PC-9 (cell line): ENCODE results near the gene FOXP1. TPM values are rescaled to one million over a fixed set of nuclear protein-coding genes. Genes with fewer than 3 reads are reported as not detected.

Experiments
- BruUV-seq: library from RNA; stranded (reverse); fragments of 400-500 nt; replicated peaks from 2 replicates; lab custom pipeline; 2021; lab: Mats Ljungman, UMichigan
- CTCF ChIA-PET: fragments of 300-600 bp; sonication (Branson Sonifier 250); formaldehyde crosslinking; loops from one replicate; lab custom pipeline; 2022; ENCODE audit warnings: antibody characterized with exemption; lab: Charles Lee
- POLR2A ChIA-PET: fragments of 300-600 bp; sonication (Branson Sonifier 250); formaldehyde crosslinking; loops from one replicate; lab custom pipeline; 2022; ENCODE audit warnings: antibody characterized with exemption; ENCODE audit not compliant: unreplicated experiment; lab: Charles Lee
- DNase-seq, 2 experiments: peaks; one replicate each; pipeline versions ENCODE4 v3.0.0 to v3.0.0-alpha.2; 2015 to 2022; ENCODE audit warnings: mixed read lengths in 1 of 2
- H2AFZ ChIP-seq: fragments of 200-600 bp; sonication (generic); 2 replicates; pipeline ENCODE4 v1.8.1; 2017; ENCODE audit warnings: antibody characterized with exemption
- H3F3A ChIP-seq: fragments of 200-600 bp; sonication (generic); 2 replicates; pipeline ENCODE4 v1.8.1; 2017; ENCODE audit warnings: antibody characterized with exemption, mild to moderate bottlenecking, low read depth; ENCODE audit not compliant: insufficient read depth
- H3K27ac ChIP-seq: fragments of 200-600 bp; sonication (generic); 2 replicates; pipeline ENCODE4 v1.6.1; 2016; ENCODE audit warnings: mixed run types
- H3K27me3 ChIP-seq: fragments of 200-600 bp; sonication (generic); 2 replicates; pipeline ENCODE4 v1.6.1; 2016; ENCODE audit warnings: low read depth, mixed run types; ENCODE audit not compliant: insufficient read depth
- H3K36me3 ChIP-seq: fragments of 200-600 bp; sonication (generic); 2 replicates; pipeline ENCODE4 v1.6.1; 2016; ENCODE audit warnings: low read depth, mixed run types
- H3K4me1 ChIP-seq: fragments of 200-600 bp; sonication (generic); replicated peaks from 2 replicates; pipeline ENCODE4 v1.6.1; 2016; ENCODE audit warnings: mixed run types; ENCODE audit not compliant: insufficient read depth
- H3K4me2 ChIP-seq: fragments of 200-600 bp; sonication (generic); 2 replicates; pipeline ENCODE4 v1.6.1; 2017; ENCODE audit warnings: mixed run types
- H3K4me3 ChIP-seq: fragments of 200-600 bp; sonication (generic); 2 replicates; pipeline ENCODE4 v1.6.1; 2016; ENCODE audit warnings: mixed run types
- H3K79me2 ChIP-seq: fragments of 200-600 bp; sonication (generic); 2 replicates; pipeline ENCODE4 v1.6.1; 2017; ENCODE audit warnings: low read depth, mixed run types
- H3K9me2 ChIP-seq: fragments of 200-600 bp; sonication (generic); 2 replicates; pipeline ENCODE4 v1.8.1; 2017; ENCODE audit warnings: mild to moderate bottlenecking; ENCODE audit not compliant: insufficient read depth
- H3K9me3 ChIP-seq: fragments of 200-600 bp; sonication (generic); 2 replicates; pipeline ENCODE4 v1.8.1; 2016; ENCODE audit warnings: low read depth; ENCODE audit not compliant: insufficient read depth
- H4K20me1 ChIP-seq: fragments of 200-600 bp; sonication (generic); 2 replicates; pipeline ENCODE4 v1.8.1; 2017; ENCODE audit not compliant: insufficient read depth
- CTCF ChIP-seq: fragments of 200-600 bp; sonication (generic); conservative IDR thresholded peaks from 2 replicates; pipeline ENCODE4 v1.6.1; 2017; ENCODE audit warnings: mixed run types, antibody characterized with exemption, mild to moderate bottlenecking, moderate library complexity
- EZH2 ChIP-seq: fragments of 200-600 bp; sonication (generic); IDR thresholded peaks from 2 replicates; pipeline ENCODE4 v1.8.0; 2017; ENCODE audit warnings: antibody characterized with exemption, low read depth
- intact Hi-C: fragments of 100-400 bp; cut with micrococcal nuclease; formaldehyde crosslinking; loops from one replicate; pipeline ENCODE4 v1.10.0; 2022; ENCODE audit not compliant: unreplicated experiment
- total RNA-seq: library from RNA; stranded (reverse); gene quantifications from 2 replicates; pipeline ENCODE4 v1.2.3, GENCODE V29; 2021

Gene FOXP1
- total RNA-seq, 1 experiment from 2014 or later, result 33.3 TPM

- no peak overlapping the region for H3K4me3 ChIP-seq
- H3K36me3 ChIP-seq, result no peaks in the 10 kb centered on the region
- H3F3A ChIP-seq, result no peaks in the 10 kb centered on the region
- H3K4me2 ChIP-seq, result no peak overlapping the region
- H4K20me1 ChIP-seq, result no peaks in the 10 kb centered on the region
- no TSS peak for BruUV-seq
- intact Hi-C loops, result no loop called here
- ChIA-PET CTCF (no interaction called here), POLR2A (no interaction called here)
- H3K9me2 ChIP-seq, result no peaks in the 10 kb centered on the region
- no peaks in the 10 kb centered on the region for H3K79me2 ChIP-seq
- no peak for DNase-seq
- H2AFZ ChIP-seq, result no peak overlapping the region
- no peaks in the 10 kb centered on the region for H3K27me3 ChIP-seq
- no peak overlapping the region for H3K27ac ChIP-seq
- TF ChIP-seq EZH2 (no peak), CTCF (no peak)
- no peaks in the 10 kb centered on the region for H3K9me3 ChIP-seq
- peaks cover 8% of the 10 kb centered on the region for H3K4me1 ChIP-seq
Observed at GRCh38 chr3:71171247-71171646, 412.3 kb downstream of the FOXP1 start.

- Histone ChIP-seq H3K27ac (no peak overlapping the region), H4K20me1 (no peaks in the 10 kb centered on the region), H3K9me2 (no peaks in the 10 kb centered on the region), H3K4me2 (no peak overlapping the region), H3K4me3 (no peak overlapping the region), H3K9me3 (no peaks in the 10 kb centered on the region), H3K79me2 (no peaks in the 10 kb centered on the region), H3K4me1 (peaks cover 8% of the 10 kb centered on the region), H3K27me3 (no peaks in the 10 kb centered on the region), H2AFZ (no peak overlapping the region), H3K36me3 (no peaks in the 10 kb centered on the region), H3F3A (no peaks in the 10 kb centered on the region)
- no peak for DNase-seq
- no TSS peak for BruUV-seq
- TF ChIP-seq EZH2 (no peak), CTCF (no peak)
- intact Hi-C loops, result no loop called here
- CTCF ChIA-PET, result no interaction called here
- POLR2A ChIA-PET, result no interaction called here
Observed at GRCh38 chr3:71168880-71169411, 414.6 kb downstream of the FOXP1 start.

- no TSS peak for BruUV-seq
- TF ChIP-seq CTCF, result no peak
- no peak for TF ChIP-seq EZH2
- Histone ChIP-seq H3K36me3 (no peaks in the 10 kb centered on the region), H3K4me1 (peaks cover 8% of the 10 kb centered on the region), H3K79me2 (no peaks in the 10 kb centered on the region), H3K27ac (no peak overlapping the region), H3K4me3 (no peak overlapping the region), H3F3A (no peaks in the 10 kb centered on the region), H3K27me3 (no peaks in the 10 kb centered on the region), H3K4me2 (no peak overlapping the region), H2AFZ (no peak overlapping the region), H3K9me3 (no peaks in the 10 kb centered on the region), H3K9me2 (no peaks in the 10 kb centered on the region), H4K20me1 (no peaks in the 10 kb centered on the region)
- ChIA-PET CTCF (no interaction called here), POLR2A (no interaction called here)
- no peak for DNase-seq
- intact Hi-C loops, result no loop called here
Observed at GRCh38 chr3:71168121-71168721, 415.3 kb downstream of the FOXP1 start.
